GM21825 (cell line): ENCODE results near the gene RBFOX2.
"Not testable (repeated sequence)": the region's sequence is repeated elsewhere in the genome, so short reads cannot be mapped to it uniquely, and the experiment has no call there.

Source experiments
- ATAC-seq: cut with Tn5 transposase; IDR thresholded peaks from one replicate; pipeline ENCODE4 v1.9.1; 2021; ENCODE audit warnings: mild to moderate bottlenecking, moderate library complexity; ENCODE audit not compliant: unreplicated experiment

RBFOX2 gene

GRCh38 chr22:35838855-35839576, 189.6 kb downstream of the RBFOX2 start:
- no peak for ATAC-seq

- no peak for ATAC-seq
These were observed 191.4 kb downstream of the RBFOX2 start for GRCh38 chr22:35837101-35837727.

DNA sequence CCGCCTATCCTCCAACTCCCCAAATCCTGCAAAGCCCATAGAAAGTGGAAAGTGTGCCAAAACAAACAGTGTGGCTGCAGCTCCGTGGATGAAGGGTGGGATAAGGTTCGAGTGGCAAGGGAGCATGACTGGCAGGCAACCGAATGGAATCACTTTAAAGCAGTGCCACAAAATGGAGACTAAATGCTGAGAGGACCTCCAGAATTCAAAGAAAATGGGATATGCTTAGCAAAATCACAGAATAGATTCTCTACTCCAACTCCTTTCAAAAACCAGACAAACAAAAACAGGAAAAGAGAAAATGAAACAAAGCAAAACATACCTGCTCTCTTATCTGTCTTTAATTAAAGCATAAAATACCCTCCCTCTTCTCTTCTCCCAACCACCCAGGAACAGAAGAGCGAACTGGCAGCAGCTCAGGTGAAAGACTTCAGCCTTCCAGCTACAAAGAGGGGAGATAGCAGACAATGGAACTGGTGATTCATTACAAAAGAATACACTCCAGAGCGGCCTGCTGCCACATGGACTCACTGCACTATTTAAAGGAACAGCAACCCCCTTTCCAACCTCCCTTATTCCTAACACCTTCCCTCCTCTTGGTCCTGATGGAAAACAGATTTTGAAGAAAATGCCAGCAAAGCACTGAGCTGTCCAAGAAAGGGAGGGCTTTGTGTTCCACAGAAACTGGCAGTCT, 192.5 kb downstream of the RBFOX2 start:
- ATAC-seq: no peak

DNA sequence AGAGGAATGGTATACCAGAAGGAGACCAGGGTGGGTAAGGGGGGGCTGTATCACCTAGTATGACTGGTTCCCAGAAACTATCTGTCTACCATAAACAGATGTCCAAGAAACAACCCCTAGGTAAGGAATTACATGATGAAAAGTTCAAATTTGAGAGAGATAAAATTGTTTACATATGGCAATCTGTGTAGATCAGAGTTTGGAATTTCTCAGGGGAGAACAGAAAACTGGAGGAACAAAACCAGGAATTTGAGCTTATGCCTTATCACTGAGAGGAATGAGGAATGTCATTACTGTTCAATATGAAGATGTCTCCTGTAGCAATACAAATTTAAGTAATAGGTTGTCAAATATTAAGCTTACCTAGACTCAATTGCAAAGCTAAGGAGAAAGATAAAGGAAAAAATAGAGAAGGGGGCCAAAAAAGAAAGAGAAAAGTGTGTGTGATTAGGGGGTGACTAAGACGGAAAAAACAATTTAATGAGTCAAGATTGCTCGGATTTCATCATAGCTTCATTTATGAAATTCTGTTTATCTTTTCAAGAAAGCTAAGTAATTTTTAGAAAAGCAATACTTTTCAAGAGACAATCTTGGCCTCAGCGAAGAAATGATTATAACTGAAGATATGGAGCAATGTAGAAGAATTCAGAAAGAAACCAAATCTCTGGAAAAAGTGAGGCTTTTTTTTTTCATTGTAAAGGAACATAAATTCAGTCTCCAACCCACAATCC, 193.2 kb downstream of the RBFOX2 start:
- ATAC-seq: no peak

DNA sequence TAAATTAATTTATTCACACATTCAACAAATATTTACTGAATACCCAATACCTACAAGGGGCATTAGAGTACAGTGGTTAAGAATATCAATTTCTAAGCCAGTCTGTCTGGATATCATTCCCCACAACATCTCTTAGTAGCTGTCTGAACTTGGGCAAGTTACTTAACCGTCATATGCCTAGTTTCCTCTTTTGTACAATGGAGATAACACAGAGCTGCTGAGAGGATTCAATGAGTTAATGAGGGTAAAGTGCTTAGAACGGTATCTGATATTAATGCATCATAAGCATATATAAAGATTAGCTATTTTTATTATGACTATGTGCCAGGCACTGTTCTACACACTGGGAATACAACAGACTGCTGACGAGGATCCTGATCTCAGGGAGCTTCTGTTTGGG, 194.6 kb downstream of the RBFOX2 start:
- ATAC-seq: no peak

DNA sequence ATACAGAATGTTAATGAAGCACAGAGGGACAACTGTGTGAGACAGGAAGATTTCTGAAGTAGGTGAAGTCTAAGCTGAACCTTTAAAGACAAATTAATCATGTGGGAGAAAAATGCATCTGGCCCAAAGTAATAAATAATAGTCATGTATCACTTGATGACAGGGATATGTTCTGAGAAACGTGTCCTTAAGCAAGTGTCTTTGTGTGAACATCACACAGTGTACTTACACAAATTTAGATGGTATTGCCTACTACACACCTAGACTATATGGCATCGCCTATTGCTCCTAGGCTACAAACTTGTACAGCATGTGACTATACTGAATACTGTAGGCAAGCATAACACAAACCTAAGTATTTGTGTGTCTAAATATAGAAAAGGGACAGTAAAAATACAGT, 198.3 kb downstream of the RBFOX2 start:
- ATAC-seq: no peak

GRCh38 chr22:35824256-35824655, 204.4 kb downstream of the RBFOX2 start:
- no peak for ATAC-seq

DNA sequence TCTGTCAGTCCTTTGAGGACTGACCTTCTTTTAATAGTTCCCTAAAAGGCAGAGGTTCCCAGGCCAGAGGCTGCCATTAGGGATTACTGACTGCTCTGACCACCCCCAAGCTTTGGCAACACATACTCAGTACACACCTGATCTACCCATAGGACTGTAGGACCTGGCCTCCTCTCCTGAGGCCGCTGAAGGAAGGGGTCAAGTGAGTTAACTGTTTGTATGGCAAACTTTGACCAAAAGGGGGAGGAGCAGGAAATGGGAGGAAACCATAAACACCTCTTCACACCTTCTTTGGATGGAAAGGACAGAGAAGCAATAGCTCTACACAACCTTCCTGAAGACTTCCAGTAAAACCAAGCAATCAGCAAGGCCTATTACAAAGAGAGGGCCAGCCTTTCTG, 207.0 kb downstream of the RBFOX2 start:
- no peak for ATAC-seq

DNA sequence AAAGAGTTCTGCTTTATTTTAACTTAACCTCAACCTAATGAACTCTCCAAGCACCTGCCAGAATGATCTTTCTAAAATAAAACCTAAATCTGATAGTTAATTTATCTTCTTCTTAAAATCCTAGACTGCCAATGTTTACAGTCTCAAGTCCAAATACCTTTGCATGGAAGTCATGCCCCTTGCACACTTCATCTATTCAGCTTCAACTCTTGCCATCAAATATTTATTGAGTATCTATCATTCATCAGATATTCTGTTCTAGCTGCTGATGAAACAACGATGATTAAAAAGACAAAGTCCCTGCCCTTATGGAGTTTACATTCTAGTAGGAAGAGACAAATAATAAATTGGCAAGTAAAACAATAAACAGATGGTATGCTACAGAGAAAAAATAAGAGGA, 209.2 kb downstream of the RBFOX2 start:
- ATAC-seq: no peak

- ATAC-seq: no peak
These were observed 209.7 kb downstream of the RBFOX2 start for GRCh38 chr22:35818897-35819296.

GRCh38 chr22:35812600-35812999, 216.0 kb downstream of the RBFOX2 start:
- ATAC-seq: no peak

GRCh38 chr22:35811670-35812069, 217.0 kb downstream of the RBFOX2 start:
- ATAC-seq: no peak

- ATAC-seq: no peak
These were observed 218.8 kb downstream of the RBFOX2 start for GRCh38 chr22:35809816-35810215.

DNA sequence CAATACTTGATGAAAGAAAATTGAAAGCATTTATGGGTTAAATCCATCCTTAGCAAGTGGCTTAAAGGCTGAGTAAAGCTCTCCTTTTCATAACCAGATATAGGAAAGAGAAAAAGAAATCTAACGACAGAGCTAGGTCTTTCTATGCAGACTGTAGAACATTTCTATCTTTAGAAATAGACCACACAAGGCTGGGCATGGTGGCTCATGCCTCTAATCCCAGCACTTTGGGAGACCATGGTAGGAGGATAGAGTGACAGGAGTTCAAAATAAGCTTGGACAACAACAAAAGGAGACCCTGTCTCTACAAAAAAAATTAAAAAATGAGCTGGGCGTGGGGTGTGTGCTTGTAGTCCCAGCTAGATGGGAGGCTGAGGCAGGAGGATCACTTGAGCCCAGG, 220.2 kb downstream of the RBFOX2 start:
- no peak for ATAC-seq

DNA sequence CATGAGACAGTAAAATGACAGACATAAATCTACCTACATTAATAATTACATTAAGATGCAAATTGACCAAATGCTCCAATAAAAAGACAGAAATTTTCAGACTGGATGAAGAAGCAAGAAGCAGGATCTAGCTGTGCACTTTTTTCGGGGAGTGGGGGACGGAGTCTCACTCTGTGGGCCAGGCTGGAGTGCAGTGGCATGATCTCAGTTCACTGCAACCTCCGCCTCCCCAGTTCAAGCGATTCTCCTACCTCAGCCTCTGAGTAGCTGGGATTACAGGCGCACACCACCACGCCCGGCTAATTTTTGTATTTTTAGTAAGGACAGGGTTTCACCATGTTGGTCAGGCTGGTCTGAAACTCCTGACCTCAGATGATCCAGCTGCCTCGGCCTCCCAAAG, 222.0 kb downstream of the RBFOX2 start:
- ATAC-seq: not testable (repeated sequence)

GRCh38 chr22:35805466-35805865, 223.2 kb downstream of the RBFOX2 start:
- ATAC-seq: no peak

DNA sequence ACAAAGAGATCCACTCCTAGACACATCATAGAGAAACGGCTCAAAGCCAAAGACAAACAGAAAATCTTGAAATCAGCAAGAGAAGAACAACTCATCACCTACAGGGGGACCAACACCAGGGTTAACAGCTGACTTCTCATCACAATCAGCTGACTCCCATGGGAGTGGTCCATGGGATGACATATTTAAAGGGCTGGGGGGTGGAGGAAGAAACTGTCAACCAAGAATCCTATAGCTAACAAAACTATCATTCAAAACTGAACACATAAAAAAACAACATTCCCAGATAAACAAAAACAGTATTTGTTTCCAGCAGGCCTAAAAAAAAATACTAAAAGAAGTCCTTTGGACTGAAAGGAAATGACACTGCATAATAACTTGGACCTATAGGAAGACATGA, 224.2 kb downstream of the RBFOX2 start:
- ATAC-seq: no peak

DNA sequence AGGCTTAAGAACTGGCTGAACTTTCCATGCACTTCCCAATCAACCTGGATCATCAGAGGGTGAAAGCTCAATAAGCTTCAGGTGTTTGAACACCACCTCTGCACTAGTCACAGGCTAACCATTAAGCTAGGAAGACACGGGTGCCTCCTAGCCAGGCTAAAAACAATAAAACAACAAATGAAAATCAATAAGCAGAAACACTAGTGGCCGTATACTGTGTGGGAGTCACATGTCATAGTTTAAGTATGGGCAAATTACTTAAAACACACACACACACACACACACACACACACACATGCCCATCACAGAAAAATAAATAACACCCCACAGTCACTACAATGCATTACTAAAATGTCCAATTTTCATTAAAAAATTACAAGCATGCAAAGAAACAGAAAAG, 225.7 kb downstream of the RBFOX2 start:
- no peak for ATAC-seq

DNA sequence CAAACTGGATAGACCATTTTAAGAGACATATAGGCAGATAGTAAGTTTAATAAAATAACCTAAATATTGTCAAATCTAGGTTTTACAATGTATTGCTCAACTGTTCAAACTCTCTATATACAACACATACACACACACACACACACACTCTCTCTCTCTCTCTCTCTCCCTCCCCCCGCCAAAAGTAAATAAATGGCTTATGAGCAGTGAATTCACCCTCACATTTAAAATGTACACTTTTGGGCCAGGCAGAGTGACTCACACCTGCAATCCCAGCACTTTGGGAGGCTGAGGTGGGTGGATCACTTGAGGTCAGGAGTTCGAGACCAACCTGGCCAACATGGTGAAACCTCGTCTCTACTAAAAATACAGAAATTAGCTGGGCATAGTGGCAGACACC, 227.3 kb downstream of the RBFOX2 start:
- ATAC-seq: not testable (repeated sequence)

- ATAC-seq: no peak
These were observed 229.5 kb downstream of the RBFOX2 start for GRCh38 chr22:35799150-35799549.

- no peak for ATAC-seq
These were observed 231.2 kb downstream of the RBFOX2 start for GRCh38 chr22:35797411-35797810.
